Panc1 (cell line): ENCODE data around the gene FGF9.

Experiments used
- POLR2AphosphoS5 ChIP-seq: IDR thresholded peaks from 2 replicates; pipeline ENCODE4 v1.6.1; 2012; ENCODE audit warnings: mild to moderate bottlenecking, low read depth, low read length, moderate library complexity
- SIN3A ChIP-seq: IDR thresholded peaks from 2 replicates; pipeline ENCODE4 v1.6.1; 2012; ENCODE audit warnings: low read depth, mild to moderate bottlenecking, low read length, moderate library complexity, borderline replicate concordance; ENCODE audit not compliant: insufficient read depth
- TF ChIP-seq, protein P1 (sequence below): fragments of 450-650 bp; IDR thresholded peaks from 2 replicates; pipeline ENCODE4 v1.5.1; 2017; ENCODE audit warnings: mild to moderate bottlenecking

- TF ChIP-seq, protein P1, sequence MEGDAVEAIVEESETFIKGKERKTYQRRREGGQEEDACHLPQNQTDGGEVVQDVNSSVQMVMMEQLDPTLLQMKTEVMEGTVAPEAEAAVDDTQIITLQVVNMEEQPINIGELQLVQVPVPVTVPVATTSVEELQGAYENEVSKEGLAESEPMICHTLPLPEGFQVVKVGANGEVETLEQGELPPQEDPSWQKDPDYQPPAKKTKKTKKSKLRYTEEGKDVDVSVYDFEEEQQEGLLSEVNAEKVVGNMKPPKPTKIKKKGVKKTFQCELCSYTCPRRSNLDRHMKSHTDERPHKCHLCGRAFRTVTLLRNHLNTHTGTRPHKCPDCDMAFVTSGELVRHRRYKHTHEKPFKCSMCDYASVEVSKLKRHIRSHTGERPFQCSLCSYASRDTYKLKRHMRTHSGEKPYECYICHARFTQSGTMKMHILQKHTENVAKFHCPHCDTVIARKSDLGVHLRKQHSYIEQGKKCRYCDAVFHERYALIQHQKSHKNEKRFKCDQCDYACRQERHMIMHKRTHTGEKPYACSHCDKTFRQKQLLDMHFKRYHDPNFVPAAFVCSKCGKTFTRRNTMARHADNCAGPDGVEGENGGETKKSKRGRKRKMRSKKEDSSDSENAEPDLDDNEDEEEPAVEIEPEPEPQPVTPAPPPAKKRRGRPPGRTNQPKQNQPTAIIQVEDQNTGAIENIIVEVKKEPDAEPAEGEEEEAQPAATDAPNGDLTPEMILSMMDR = no peak
- TF ChIP-seq POLR2AphosphoS5 = no peak
- TF ChIP-seq SIN3A = no peak
Observed at GRCh38 chr13:21696865-21697448, 26.1 kb downstream of the FGF9 start.
